ENCODE results near the gene CPT1B. TPM values are rescaled to one million over a fixed set of nuclear protein-coding genes. Genes with fewer than 3 reads are reported as not detected.

The CPT1B gene
- total and polyA plus RNA-seq, 2 donors (not counting 1 experiment from before 2014, with no cell fraction given) = 0.82 to 4.8 TPM

- DNase-seq (ENCODE audit: low read depth in 2 of 2) = peak; percentile 23 to 35
- H3K4me3 ChIP-seq (replicated peaks in 1 of 4; ENCODE audit: control extremely low read depth in 1 of 4, insufficient read depth in 1 of 4, low read depth in 3 of 4, low read length in 4 of 4) = peak overlapping the region; percentile 48 to 82 (median 58)
- H3K27me3 ChIP-seq (ENCODE audit: control insufficient read depth, insufficient read depth, low read length) = peaks cover 11% of the 10 kb centered on the region
- peaks cover 9% of the 10 kb centered on the region for H3K36me3 ChIP-seq (ENCODE audit: control insufficient read depth, insufficient read depth, low read length)
- H4K20me1 ChIP-seq (ENCODE audit: control insufficient read depth, extremely low read depth, insufficient read depth, low read length) = no peaks in the 10 kb centered on the region
- peak overlapping the region; percentile 71 for H3K27ac ChIP-seq (ENCODE audit: insufficient read depth, low read length)
- peaks cover 18% of the 10 kb centered on the region for H3K79me2 ChIP-seq (ENCODE audit: control insufficient read depth, insufficient read depth, low read length)
- no peak overlapping the region for H2AFZ ChIP-seq (ENCODE audit: low read length)
- TF ChIP-seq EZH2 (IDR thresholded peaks at IDR 0.05; ENCODE audit: low read length, missing control alignments) = no peak
- H3K4me2 ChIP-seq (ENCODE audit: extremely low read depth, insufficient read depth, low read length) = peak overlapping the region; percentile 81
- H3K4me1 ChIP-seq (ENCODE audit: control insufficient read depth, extremely low read depth, insufficient read depth, low read length) = peaks cover 21% of the 10 kb centered on the region
- H3K9ac ChIP-seq (ENCODE audit: insufficient read depth, low read length) = peak overlapping the region; percentile 84
- no peaks in the 10 kb centered on the region for H3K9me3 ChIP-seq (ENCODE audit: control insufficient read depth, insufficient read depth, low read depth, low read length)
Measured at GRCh38 chr22:50526834-50527801, 51.1 kb downstream of the CPT1B start.

DNA sequence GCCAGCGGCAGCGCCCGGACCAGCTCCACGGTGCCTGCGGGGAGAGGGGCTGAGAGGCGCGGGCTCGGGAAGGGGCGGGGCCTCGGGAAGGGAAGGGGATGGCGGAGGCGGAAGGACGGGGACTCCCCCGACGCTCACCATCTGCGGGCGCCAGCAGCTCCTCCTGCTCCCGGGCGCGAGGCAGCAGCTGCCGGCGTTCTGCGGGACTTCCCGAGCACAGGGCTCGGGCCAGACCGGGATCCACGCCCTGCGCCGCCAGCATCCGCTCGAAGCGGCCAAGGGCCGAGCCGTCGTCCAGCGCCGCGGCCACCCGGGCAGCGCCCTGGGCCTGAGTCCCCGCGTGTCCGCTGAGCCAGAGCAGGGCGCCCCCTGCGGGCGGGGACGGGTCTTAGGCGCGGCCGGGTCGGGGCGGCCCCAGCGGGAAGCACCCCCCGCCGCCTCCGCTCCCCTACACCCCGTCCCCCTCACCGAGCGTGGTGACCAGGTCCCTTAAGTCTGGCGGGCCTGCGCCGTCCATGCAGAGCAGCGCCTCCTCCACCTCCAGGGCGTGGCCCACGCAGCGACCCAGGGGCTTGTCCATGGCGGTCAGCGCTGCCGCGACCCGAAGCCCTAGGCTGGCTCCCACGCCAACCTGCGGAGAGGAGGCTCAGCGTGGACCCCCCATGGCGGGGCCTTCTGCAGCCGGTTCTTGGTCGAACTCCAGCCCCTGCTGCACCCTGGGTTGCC is 52.0 kb downstream of the CPT1B start:
- H3K9ac ChIP-seq (ENCODE audit: insufficient read depth, low read length) = peak overlapping the region; percentile 84

DNA sequence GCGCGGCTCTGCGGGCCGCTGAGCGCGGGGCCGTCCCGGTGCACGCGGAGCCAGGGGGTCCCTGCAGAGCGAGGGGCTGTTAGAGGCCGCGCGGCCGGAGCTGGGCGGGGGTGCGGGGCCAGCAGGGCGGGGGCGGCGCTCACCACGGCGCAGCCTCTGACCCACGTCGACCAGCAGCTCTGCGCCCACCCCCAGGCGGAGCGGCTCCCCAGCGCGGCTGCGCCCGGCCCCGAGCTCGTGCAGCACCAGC is 52.4 kb downstream of the CPT1B start:
- Histone ChIP-seq H3K27ac (ENCODE audit: insufficient read depth, low read length) (peak overlapping the region; percentile 71), H2AFZ (ENCODE audit: low read length) (peak overlapping the region; percentile 17)

More for the DNA sequence above, 52.0 kb downstream of the CPT1B start:
- Histone ChIP-seq H3K79me2 (ENCODE audit: control insufficient read depth, insufficient read depth, low read length) (peaks cover 18% of the 10 kb centered on the region), H3K9me3 (ENCODE audit: control insufficient read depth, insufficient read depth, low read depth, low read length) (no peaks in the 10 kb centered on the region), H3K4me3 (replicated peaks in 1 of 4; ENCODE audit: control extremely low read depth in 1 of 4, insufficient read depth in 1 of 4, low read depth in 3 of 4, low read length in 4 of 4) (peak overlapping the region; percentile 53 to 82 (median 58)), H3K4me1 (ENCODE audit: control insufficient read depth, extremely low read depth, insufficient read depth, low read length) (peaks cover 19% of the 10 kb centered on the region), H4K20me1 (ENCODE audit: control insufficient read depth, extremely low read depth, insufficient read depth, low read length) (no peaks in the 10 kb centered on the region), H3K36me3 (ENCODE audit: control insufficient read depth, insufficient read depth, low read length) (peaks cover 16% of the 10 kb centered on the region), H2AFZ (ENCODE audit: low read length) (peak overlapping the region; percentile 17), H3K27ac (ENCODE audit: insufficient read depth, low read length) (peak overlapping the region; percentile 71), H3K4me2 (ENCODE audit: extremely low read depth, insufficient read depth, low read length) (peak overlapping the region; percentile 81), H3K27me3 (ENCODE audit: control insufficient read depth, insufficient read depth, low read length) (peaks cover 9% of the 10 kb centered on the region)
- peak; percentile 69 to 72 for DNase-seq (ENCODE audit: low read depth in 2 of 2)
- TF ChIP-seq EZH2 (IDR thresholded peaks at IDR 0.05; ENCODE audit: low read length, missing control alignments) = no peak
- TF ChIP-seq, protein P1, sequence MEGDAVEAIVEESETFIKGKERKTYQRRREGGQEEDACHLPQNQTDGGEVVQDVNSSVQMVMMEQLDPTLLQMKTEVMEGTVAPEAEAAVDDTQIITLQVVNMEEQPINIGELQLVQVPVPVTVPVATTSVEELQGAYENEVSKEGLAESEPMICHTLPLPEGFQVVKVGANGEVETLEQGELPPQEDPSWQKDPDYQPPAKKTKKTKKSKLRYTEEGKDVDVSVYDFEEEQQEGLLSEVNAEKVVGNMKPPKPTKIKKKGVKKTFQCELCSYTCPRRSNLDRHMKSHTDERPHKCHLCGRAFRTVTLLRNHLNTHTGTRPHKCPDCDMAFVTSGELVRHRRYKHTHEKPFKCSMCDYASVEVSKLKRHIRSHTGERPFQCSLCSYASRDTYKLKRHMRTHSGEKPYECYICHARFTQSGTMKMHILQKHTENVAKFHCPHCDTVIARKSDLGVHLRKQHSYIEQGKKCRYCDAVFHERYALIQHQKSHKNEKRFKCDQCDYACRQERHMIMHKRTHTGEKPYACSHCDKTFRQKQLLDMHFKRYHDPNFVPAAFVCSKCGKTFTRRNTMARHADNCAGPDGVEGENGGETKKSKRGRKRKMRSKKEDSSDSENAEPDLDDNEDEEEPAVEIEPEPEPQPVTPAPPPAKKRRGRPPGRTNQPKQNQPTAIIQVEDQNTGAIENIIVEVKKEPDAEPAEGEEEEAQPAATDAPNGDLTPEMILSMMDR (conservative IDR thresholded peaks at IDR 0.05 in 1 of 2, IDR thresholded peaks at IDR 0.05 in 1 of 2; ENCODE audit: low read depth in 1 of 2, low read length in 2 of 2) = peak; percentile 15 to 51

More for the DNA sequence above, 52.4 kb downstream of the CPT1B start:
- Histone ChIP-seq H3K79me2 (ENCODE audit: control insufficient read depth, insufficient read depth, low read length) (peaks cover 18% of the 10 kb centered on the region), H3K4me1 (ENCODE audit: control insufficient read depth, extremely low read depth, insufficient read depth, low read length) (peaks cover 16% of the 10 kb centered on the region), H3K9ac (ENCODE audit: insufficient read depth, low read length) (peak overlapping the region; percentile 84), H3K9me3 (ENCODE audit: control insufficient read depth, insufficient read depth, low read depth, low read length) (no peaks in the 10 kb centered on the region), H3K27me3 (ENCODE audit: control insufficient read depth, insufficient read depth, low read length) (peaks cover 6% of the 10 kb centered on the region), H3K36me3 (ENCODE audit: control insufficient read depth, insufficient read depth, low read length) (peaks cover 17% of the 10 kb centered on the region), H4K20me1 (ENCODE audit: control insufficient read depth, extremely low read depth, insufficient read depth, low read length) (no peaks in the 10 kb centered on the region), H3K4me3 (replicated peaks in 1 of 4; ENCODE audit: control extremely low read depth in 1 of 4, insufficient read depth in 1 of 4, low read depth in 3 of 4, low read length in 4 of 4) (peak overlapping the region; percentile 19 to 82 (median 57)), H3K4me2 (ENCODE audit: extremely low read depth, insufficient read depth, low read length) (peak overlapping the region; percentile 64)
- DNase-seq (ENCODE audit: low read depth in 2 of 2) = no peak
- TF ChIP-seq, protein P1 (conservative IDR thresholded peaks at IDR 0.05 in 1 of 2, IDR thresholded peaks at IDR 0.05 in 1 of 2; ENCODE audit: low read depth in 1 of 2, low read length in 2 of 2) = no peak
